Activated CD8-positive, alpha-beta memory T cell treated with anti-CD3 and anti-CD28 coated beads, Interleukin-2, amount 50 U/mL, for 4 hours (primary cell): ENCODE results near the gene ALOX12B.
"Not testable (repeated sequence)": the region's sequence is repeated elsewhere in the genome, so short reads cannot be mapped to it uniquely, and the experiment has no call there.

Experiments
- DNase-seq: peaks from one replicate; pipeline ENCODE4 v3.0.0-alpha.2; 2020

Gene ALOX12B

DNA sequence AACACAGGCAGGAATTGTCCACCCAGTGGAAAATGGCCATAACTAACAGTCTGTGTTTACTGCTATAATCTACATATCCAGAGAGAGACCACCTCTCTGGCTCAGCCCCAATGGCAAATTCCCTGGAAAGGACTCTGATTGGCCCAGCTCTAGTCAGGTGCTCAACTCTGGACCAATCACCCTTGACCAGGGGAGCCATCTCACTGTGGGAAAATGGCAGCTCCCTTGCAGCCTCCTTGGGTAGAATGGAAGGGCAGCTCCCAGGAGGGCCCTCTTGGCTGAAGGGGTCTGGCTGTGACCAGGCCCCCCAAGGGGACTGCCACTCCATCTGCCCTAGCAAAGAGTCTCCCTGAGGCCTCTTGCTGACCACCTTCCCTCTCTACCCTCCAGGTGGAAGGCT is 45.5 kb downstream of the ALOX12B start:
- no peak for DNase-seq

GRCh38 chr17:8041249-8041928 is 46.1 kb downstream of the ALOX12B start:
- peak; percentile 36 for DNase-seq

DNA sequence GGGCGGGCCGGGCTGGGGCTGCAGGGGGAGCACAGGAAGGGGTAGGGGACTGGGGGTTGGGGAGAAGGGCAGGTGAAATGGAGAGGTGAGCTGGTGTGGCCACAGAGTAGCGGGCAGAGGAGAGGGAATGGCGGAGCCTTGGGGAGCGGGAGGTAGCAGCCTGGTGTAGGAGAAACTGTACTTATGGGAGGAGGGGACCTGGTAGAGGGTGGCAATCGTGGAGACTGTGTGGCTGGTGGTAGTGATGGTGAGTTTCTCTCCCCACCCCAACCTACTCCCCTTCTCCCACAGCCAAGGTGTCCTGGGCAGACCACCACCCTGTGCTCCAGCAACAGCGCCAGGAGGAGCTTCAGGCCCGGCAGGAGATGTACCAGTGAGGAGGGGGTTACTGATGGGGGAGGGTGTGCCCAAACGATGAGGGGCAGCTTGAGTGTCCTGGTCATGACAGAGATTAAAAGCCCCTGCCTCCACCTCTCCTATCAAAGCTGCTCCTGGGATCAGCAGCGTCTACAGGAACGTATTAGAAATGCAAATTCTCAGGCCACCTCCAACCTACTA is 47.8 kb downstream of the ALOX12B start:
- no peak for DNase-seq

DNA sequence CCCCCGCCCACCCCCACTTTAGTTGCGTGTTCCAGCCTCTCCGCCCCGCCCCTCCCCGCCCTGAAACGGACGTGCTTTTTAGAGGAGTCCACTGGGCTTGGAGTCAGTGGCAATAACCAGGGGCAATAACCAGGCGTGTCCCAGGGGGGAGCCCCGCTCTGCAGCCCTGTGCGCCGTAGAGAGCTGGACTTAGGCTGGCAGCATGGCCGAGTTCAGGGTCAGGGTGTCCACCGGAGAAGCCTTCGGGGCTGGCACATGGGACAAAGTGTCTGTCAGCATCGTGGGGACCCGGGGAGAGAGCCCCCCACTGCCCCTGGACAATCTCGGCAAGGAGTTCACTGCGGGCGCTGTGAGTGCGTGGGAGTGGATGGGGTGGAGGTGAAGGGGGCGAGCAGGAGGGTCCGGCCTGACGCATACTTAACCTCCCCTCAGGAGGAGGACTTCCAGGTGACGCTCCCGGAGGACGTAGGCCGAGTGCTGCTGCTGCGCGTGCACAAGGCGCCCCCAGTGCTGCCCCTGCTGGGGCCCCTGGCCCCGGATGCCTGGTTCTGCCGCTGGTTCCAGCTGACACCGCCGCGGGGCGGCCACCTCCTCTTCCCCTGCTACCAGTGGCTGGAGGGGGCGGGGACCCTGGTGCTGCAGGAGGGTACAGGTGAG is 48.4 kb downstream of the ALOX12B start, which contains the start of gene ALOX15B:
TSS of gene ALOX15B (plus strand) at position 106 of the 657 bp plus-strand sequence. CDS start at position 203, 97 bp downstream.
- DNase-seq = no peak

GRCh38 chr17:8032442-8032841 is 55.1 kb downstream of the ALOX12B start:
- DNase-seq = no peak

DNA sequence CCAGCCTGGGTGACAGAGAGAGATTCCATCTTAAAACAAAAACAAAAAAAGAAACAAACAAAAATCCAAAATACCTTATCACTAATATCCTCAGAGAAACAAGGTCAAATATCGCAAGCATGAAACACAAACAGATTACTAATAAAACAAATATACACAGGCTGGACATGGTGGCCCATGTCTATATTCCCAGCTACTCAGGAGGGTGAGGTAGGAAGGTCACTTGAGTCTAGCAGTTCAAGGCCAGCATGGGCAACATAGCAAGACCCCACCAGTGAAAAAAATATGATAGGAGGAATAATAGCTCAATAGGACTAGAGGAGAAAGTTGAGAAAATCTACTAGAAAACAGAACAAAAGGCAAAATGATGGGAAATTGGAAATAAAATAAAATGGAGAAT is 55.6 kb downstream of the ALOX12B start:
- no peak for DNase-seq

GRCh38 chr17:8031261-8031661 is 56.3 kb downstream of the ALOX12B start:
- no peak for DNase-seq

DNA sequence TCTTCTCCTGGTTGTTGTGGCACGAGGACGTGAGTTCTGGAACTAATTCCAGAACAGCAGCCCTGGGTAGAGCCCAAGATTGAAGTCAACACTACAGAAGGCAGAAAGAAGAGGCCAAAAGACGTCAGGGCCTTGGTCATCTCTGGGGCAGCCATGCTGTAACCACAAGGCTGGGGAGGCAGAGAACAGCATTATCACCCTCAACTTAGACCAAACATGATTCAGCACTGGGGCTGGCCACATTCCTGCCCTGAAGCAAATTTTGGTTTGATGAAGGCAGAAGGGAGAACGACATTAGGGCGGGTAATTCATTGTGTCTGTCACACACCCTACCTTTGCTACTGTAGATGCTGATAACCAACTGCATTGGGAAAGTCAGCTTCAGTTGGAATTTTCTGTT is 58.4 kb downstream of the ALOX12B start:
- no peak for DNase-seq

DNA sequence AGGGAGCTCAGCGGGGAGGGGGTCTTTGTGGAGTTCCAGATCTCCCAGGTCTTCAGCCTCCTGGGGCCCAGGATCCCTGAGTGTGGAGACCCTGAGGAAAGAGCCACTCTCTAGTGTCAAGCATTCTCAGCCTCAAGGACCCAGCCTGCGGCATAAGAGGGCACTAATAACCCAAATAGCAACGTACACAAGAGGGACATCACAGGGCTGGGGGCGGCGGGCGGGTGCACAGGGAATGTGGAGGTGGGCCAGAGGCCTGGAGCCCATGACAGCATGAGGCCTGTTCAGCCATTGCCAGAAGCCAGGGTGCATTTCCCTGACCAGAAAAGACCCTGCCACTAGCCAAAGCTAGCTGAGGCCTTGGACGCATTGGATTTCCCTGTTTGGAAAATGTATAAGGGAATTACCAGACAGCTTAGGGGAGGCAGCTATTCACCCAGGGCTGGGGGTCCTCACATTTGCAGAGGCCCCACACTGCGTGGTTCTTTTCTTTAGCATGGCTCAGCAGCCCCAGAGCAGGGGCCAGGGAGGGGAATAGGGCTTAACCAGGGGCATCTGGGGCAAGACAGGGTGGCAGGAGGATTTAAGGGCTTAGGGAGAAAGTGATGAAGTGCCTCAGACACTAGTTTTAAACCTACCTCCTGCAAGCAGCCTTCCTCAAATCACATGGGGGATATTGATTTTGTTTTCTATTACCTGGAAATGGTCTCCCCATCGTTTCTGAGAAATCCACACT is 62.2 kb downstream of the ALOX12B start:
- DNase-seq = no peak

DNA sequence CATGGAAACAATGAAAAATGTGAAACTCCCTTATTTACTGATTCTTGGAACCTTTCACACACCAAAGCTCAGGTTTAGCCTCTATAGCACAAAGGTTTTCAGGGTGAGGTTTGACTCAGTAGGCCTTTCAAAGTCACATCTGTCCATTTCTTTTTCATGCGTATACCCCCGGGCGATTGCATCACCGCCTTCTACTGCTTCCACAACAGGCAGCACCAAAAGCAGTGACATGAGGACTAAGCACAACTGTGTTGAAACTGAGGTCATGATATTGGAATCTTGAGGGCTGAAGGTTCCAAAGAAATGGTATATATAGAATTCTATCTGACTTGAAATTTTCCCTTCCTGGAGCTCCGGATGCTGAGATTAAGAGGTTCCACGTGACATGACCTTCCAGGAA is 63.4 kb downstream of the ALOX12B start:
- not testable (repeated sequence) for DNase-seq
